Measurements from ENCODE around the gene PRKCH. TPM values are rescaled to one million over a fixed set of nuclear protein-coding genes. Genes with fewer than 3 reads are reported as not detected.

Gene PRKCH
- total RNA-seq, 3 donors from 2014 or later: 12.3 to 15.4 (median 14.8) TPM

DNA sequence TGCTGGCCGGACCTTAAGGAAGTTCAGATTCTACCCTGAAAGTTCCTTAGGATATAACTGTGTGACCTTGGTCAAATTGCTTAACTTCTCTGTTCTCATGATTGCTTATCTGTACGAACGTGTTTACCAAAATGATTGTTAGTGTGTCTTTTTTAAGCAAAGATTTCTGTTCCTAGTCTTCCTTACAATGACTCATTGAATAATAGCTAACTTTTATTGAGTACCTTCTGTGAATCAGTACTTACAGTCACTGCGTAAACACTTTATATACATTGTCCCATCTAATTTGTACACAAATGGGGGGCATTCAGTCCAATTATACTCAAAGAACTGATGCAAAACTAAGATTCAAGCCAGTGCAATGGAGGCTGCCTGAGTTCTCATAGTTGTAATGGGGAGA, 36.0 kb upstream of the PRKCH start:
- peaks cover 6% of the 10 kb centered on the region for H3K4me1 ChIP-seq (ENCODE audit: low read depth)
- intact Hi-C loops (cut with DNase I, micrococcal nuclease): no loop called here
- DNase-seq (no peak), ATAC-seq (no peak)
- TF ChIP-seq CTCF (IDR thresholded peaks at IDR 0.05): no peak
- H3K36me3 ChIP-seq (ENCODE audit: low read depth): no peaks in the 10 kb centered on the region
- no peaks in the 10 kb centered on the region for H3K9me3 ChIP-seq
- H3K4me3 ChIP-seq: no peak overlapping the region

GRCh38 chr14:61287196-61287595, 34.2 kb upstream of the PRKCH start:
- peaks cover 6% of the 10 kb centered on the region for H3K4me1 ChIP-seq (ENCODE audit: low read depth)
- H3K36me3 ChIP-seq (ENCODE audit: low read depth): no peaks in the 10 kb centered on the region
- H3K9me3 ChIP-seq: no peaks in the 10 kb centered on the region
- no peak overlapping the region for H3K4me3 ChIP-seq
- intact Hi-C loops (cut with DNase I, micrococcal nuclease): no loop called here
- DNase-seq (no peak), ATAC-seq (peak; percentile 8)
- TF ChIP-seq CTCF (IDR thresholded peaks at IDR 0.05): no peak

- no peak for ATAC-seq
- intact Hi-C loops (cut with DNase I, micrococcal nuclease): no loop called here
- no peaks in the 10 kb centered on the region for H3K9me3 ChIP-seq
Observed at GRCh38 chr14:61288228-61288627, 33.2 kb upstream of the PRKCH start.

DNA sequence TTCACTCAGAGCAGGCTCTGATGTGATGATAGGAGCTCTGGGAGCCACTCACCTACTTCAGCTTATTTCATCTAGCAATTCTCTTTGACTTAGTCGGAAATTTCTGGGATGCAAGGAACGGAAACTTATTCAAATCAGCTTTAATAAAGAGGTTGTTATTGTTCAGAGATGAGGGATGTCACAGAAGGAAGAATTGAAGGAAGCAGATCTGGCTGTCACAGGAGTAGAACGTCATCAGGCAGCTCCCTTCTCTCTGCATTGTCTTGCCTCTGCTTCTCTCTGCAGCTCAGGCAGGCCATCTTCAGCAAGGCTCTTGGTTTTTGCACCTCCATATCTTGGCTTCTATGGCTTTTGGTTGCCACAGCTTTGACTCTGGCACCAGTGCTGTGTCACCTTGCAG, 32.7 kb upstream of the PRKCH start:
- Histone ChIP-seq H3K4me3 (no peak overlapping the region), H3K4me1 (ENCODE audit: low read depth) (peaks cover 6% of the 10 kb centered on the region), H3K36me3 (ENCODE audit: low read depth) (no peaks in the 10 kb centered on the region), H3K9me3 (no peaks in the 10 kb centered on the region)
- DNase-seq (no peak), ATAC-seq (no peak)
- intact Hi-C loops (cut with DNase I, micrococcal nuclease): no loop called here
- no peak for TF ChIP-seq CTCF (IDR thresholded peaks at IDR 0.05)

More at GRCh38 chr14:61288228-61288627, 33.2 kb upstream of the PRKCH start:
- no peak for TF ChIP-seq CTCF (IDR thresholded peaks at IDR 0.05)
- peaks cover 6% of the 10 kb centered on the region for H3K4me1 ChIP-seq (ENCODE audit: low read depth)
- H3K36me3 ChIP-seq (ENCODE audit: low read depth): no peaks in the 10 kb centered on the region
- DNase-seq: no peak
- H3K4me3 ChIP-seq: no peak overlapping the region

- Histone ChIP-seq H3K4me3 (no peak overlapping the region), H3K4me1 (ENCODE audit: low read depth) (no peaks in the 10 kb centered on the region), H3K36me3 (ENCODE audit: low read depth) (no peaks in the 10 kb centered on the region), H3K9me3 (no peaks in the 10 kb centered on the region)
- no peak for ATAC-seq
- no peak for TF ChIP-seq CTCF (IDR thresholded peaks at IDR 0.05)
- intact Hi-C loops (cut with DNase I, micrococcal nuclease): no loop called here
- DNase-seq: no peak
Observed at GRCh38 chr14:61290701-61291100, 30.7 kb upstream of the PRKCH start.

DNA sequence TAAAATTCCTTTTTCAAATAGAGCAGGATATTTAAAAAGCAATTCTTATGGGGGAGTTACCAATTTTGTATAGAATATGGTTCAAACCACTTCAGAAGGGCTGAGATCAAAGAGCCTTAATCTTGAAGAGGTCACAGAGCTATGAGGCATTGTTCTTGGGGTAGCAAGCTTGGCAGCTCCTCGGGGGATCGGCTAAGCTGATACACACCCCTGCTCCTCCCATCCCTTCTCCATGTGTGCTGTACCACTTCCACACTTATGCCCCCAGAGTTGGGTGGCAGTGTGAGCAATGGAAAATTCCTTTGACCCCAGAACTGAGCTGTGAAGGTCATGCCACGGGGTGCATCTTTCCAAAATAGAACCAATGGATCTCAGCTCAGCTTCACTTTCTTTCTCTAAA, 25.2 kb upstream of the PRKCH start:
- H3K4me1 ChIP-seq (ENCODE audit: low read depth): peaks cover 4% of the 10 kb centered on the region
- no peak overlapping the region for H3K4me3 ChIP-seq
- no peaks in the 10 kb centered on the region for H3K9me3 ChIP-seq
- DNase-seq (no peak), ATAC-seq (no peak)
- intact Hi-C loops (cut with DNase I, micrococcal nuclease): no loop called here
- no peaks in the 10 kb centered on the region for H3K36me3 ChIP-seq (ENCODE audit: low read depth)
- no peak for TF ChIP-seq CTCF (IDR thresholded peaks at IDR 0.05)
